K562 (cell line): ENCODE data around the gene EXOC3L1. TPM values are rescaled to one million over a fixed set of nuclear protein-coding genes. Genes with fewer than 3 reads are reported as not detected.

Source experiments
- ARID4B ChIP-seq: sonication (generic); formaldehyde crosslinking; IDR thresholded peaks from 2 replicates; pipeline ENCODE4 v1.8.0; 2022; ENCODE audit warnings: mild to moderate bottlenecking, missing genetic modification reagents
- E2F1 ChIP-seq: sonication (generic); formaldehyde crosslinking; IDR thresholded peaks from 2 replicates; pipeline ENCODE4 v1.8.1; 2023; ENCODE audit warnings: mild to moderate bottlenecking, missing genetic modification reagents, moderate library complexity
- ETV6 ChIP-seq, 3 experiments: fragments of 150-350 bp in 1 of 3; sonication (generic) in 1 of 3; formaldehyde crosslinking in 1 of 3; IDR thresholded peaks; 2 replicates each; pipeline versions ENCODE4 v1.6.1 to v1.8.0; 2014 to 2022; ENCODE audit warnings: borderline replicate concordance in 2 of 3, low read depth in 2 of 3, antibody characterized with exemption in 1 of 3, low read length in 1 of 3, mild to moderate bottlenecking in 1 of 3, missing genetic modification reagents in 1 of 3
- FOXJ3 ChIP-seq: sonication (generic); formaldehyde crosslinking; IDR thresholded peaks from 2 replicates; pipeline ENCODE4 v1.4.0; 2020; ENCODE audit warnings: mild to moderate bottlenecking, missing genetic modification reagents
- HNRNPLL ChIP-seq: fragments of 200-400 bp; formaldehyde crosslinking; IDR thresholded peaks from 2 replicates; pipeline ENCODE4 v1.6.1; 2017; ENCODE audit warnings: low read length, low read depth, mild to moderate bottlenecking; ENCODE audit not compliant: poor library complexity, severe bottlenecking
- PTBP1 ChIP-seq: fragments of 200-400 bp; formaldehyde crosslinking; IDR thresholded peaks from 2 replicates; pipeline ENCODE4 v1.6.1; 2017; ENCODE audit warnings: low read depth, low read length
- ZBTB1 ChIP-seq: sonication (generic); formaldehyde crosslinking; IDR thresholded peaks from 2 replicates; pipeline ENCODE4 v1.8.1; 2023; ENCODE audit warnings: missing genetic modification reagents, low read depth, mild to moderate bottlenecking, borderline replicate concordance
- ZBTB7A ChIP-seq: IDR thresholded peaks from 2 replicates; pipeline ENCODE4 v1.6.1; 2011; ENCODE audit warnings: low read depth, mild to moderate bottlenecking, low read length, moderate library complexity, borderline replicate concordance; ENCODE audit not compliant: control insufficient read depth
- polyA plus RNA-seq, 8 experiments: library from polyadenylated mRNA; depleted of rRNA in 4 of 8; stranded (reverse) in 5 of 8; unstranded in 3 of 8; fragments of >200 nt; fragmentation: Nextera tagmentation in 2 of 8; fragmentation: Illumina TruSeq in 1 of 8; extraction: Ambion mirVana in 2 of 8; extraction: Trizol in 1 of 8; gene quantifications; 2 replicates each; pipeline versions ENCODE4 v1.2.1 to v1.2.3, GENCODE V29; 2011 to 2014; ENCODE audit warnings: inconsistent platforms in 1 of 8, missing spikeins in 1 of 8
- total RNA-seq, 7 experiments: library from RNA; depleted of rRNA in 6 of 7; stranded (reverse); fragments of >200 nt in 6 of 7; fragmentation: Illumina TruSeq in 2 of 7; extraction: Trizol in 2 of 7; gene quantifications; 2 replicates each; pipeline versions ENCODE4 v1.2.1 to v1.2.3, GENCODE V29; 2011 to 2021; ENCODE audit warnings: low replicate concordance in 1 of 7
- TF ChIP-seq, protein P1 (sequence below): fragments of 200-800 bp; sonication (Bioruptor generic); IDR thresholded peaks from 2 replicates; pipeline ENCODE4 v1.6.1; 2017; ENCODE audit warnings: missing genetic modification characterization, missing compliant biosample characterization
- TF ChIP-seq, protein P2 (sequence below): fragments of 250-450 bp; sonication (Bioruptor Pico); IDR thresholded peaks from 2 replicates; pipeline ENCODE4 v1.5.1; 2021; ENCODE audit warnings: mild to moderate bottlenecking
- TF ChIP-seq, protein P3 (sequence below): sonication (generic); formaldehyde crosslinking; IDR thresholded peaks from 2 replicates; pipeline ENCODE4 v1.8.0; 2023; ENCODE audit warnings: mild to moderate bottlenecking, missing genetic modification reagents

The EXOC3L1 gene
- total and polyA plus RNA-seq, 9 of the 15 experiments (the other 6 are each of a cell fraction or from before 2014, with no cell fraction given), result 0.08 TPM; not detected in 8

- TF ChIP-seq, protein P1, sequence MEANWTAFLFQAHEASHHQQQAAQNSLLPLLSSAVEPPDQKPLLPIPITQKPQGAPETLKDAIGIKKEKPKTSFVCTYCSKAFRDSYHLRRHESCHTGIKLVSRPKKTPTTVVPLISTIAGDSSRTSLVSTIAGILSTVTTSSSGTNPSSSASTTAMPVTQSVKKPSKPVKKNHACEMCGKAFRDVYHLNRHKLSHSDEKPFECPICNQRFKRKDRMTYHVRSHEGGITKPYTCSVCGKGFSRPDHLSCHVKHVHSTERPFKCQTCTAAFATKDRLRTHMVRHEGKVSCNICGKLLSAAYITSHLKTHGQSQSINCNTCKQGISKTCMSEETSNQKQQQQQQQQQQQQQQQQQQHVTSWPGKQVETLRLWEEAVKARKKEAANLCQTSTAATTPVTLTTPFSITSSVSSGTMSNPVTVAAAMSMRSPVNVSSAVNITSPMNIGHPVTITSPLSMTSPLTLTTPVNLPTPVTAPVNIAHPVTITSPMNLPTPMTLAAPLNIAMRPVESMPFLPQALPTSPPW, result peak; percentile 82
- TF ChIP-seq ZBTB1, result peak; percentile 78
- TF ChIP-seq, protein P2, sequence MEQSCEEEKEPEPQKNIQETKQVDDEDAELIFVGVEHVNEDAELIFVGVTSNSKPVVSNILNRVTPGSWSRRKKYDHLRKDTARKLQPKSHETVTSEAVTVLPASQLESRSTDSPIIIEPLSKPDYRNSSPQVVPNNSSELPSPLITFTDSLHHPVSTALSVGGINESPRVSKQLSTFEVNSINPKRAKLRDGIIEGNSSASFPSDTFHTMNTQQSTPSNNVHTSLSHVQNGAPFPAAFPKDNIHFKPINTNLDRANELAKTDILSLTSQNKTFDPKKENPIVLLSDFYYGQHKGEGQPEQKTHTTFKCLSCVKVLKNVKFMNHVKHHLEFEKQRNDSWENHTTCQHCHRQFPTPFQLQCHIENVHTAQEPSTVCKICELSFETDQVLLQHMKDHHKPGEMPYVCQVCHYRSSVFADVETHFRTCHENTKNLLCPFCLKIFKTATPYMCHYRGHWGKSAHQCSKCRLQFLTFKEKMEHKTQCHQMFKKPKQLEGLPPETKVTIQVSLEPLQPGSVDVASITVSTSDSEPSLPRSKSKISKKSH (CRISPR knock-in tag), result no peak
- peak; percentile 56; the same call in 1 of the 2 replicates for TF ChIP-seq ARID4B (CRISPR knock-in tag)
- TF ChIP-seq, protein P3, sequence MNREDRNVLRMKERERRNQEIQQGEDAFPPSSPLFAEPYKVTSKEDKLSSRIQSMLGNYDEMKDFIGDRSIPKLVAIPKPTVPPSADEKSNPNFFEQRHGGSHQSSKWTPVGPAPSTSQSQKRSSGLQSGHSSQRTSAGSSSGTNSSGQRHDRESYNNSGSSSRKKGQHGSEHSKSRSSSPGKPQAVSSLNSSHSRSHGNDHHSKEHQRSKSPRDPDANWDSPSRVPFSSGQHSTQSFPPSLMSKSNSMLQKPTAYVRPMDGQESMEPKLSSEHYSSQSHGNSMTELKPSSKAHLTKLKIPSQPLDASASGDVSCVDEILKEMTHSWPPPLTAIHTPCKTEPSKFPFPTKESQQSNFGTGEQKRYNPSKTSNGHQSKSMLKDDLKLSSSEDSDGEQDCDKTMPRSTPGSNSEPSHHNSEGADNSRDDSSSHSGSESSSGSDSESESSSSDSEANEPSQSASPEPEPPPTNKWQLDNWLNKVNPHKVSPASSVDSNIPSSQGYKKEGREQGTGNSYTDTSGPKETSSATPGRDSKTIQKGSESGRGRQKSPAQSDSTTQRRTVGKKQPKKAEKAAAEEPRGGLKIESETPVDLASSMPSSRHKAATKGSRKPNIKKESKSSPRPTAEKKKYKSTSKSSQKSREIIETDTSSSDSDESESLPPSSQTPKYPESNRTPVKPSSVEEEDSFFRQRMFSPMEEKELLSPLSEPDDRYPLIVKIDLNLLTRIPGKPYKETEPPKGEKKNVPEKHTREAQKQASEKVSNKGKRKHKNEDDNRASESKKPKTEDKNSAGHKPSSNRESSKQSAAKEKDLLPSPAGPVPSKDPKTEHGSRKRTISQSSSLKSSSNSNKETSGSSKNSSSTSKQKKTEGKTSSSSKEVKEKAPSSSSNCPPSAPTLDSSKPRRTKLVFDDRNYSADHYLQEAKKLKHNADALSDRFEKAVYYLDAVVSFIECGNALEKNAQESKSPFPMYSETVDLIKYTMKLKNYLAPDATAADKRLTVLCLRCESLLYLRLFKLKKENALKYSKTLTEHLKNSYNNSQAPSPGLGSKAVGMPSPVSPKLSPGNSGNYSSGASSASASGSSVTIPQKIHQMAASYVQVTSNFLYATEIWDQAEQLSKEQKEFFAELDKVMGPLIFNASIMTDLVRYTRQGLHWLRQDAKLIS, result peak; percentile 38; the same call in 1 of the 2 replicates
- peak; percentile 58 for TF ChIP-seq HNRNPLL
- TF ChIP-seq ZBTB7A, result peak; percentile 66; the same call in 1 of the 2 replicates
- 0 out of 2 replicates have a peak, but pooled peaks have one; percentile 46 for TF ChIP-seq PTBP1
- TF ChIP-seq FOXJ3 (CRISPR knock-in tag), result no peak
- TF ChIP-seq E2F1 (CRISPR knock-in tag), result 0 out of 2 replicates have a peak, but pooled peaks have one; percentile 21
- TF ChIP-seq ETV6 (IDR thresholded peaks at IDR 0.05; ENCODE audit: borderline replicate concordance in 1 of 2, low read depth in 2 of 2, low read length in 1 of 2), result no peak
- TF ChIP-seq ETV6 (CRISPR knock-in tag; IDR thresholded peaks at IDR 0.05; ENCODE audit: borderline replicate concordance), result no peak
Observed at GRCh38 chr16:67164599-67165061, 25.3 kb downstream of the EXOC3L1 start, which contains the start of gene HSF4 (continued).
